Ectodermal cell (in vitro differentiated cells): ENCODE measurements around the gene CDKL1.

Source experiments
- H3K27ac ChIP-seq: 2 replicates; pipeline ENCODE4 v1.7.0; 2013; ENCODE audit warnings: mild to moderate bottlenecking, low read depth, low read length; ENCODE audit not compliant: insufficient read depth, poor library complexity, severe bottlenecking
- H3K27me3 ChIP-seq: 2 replicates; pipeline ENCODE4 v1.7.0; 2013; ENCODE audit warnings: mild to moderate bottlenecking, low read length; ENCODE audit not compliant: insufficient read depth, control insufficient read depth, poor library complexity, severe bottlenecking
- H3K36me3 ChIP-seq: one replicate; pipeline ENCODE4 v1.7.0; 2013; ENCODE audit warnings: low read length; ENCODE audit not compliant: control insufficient read depth, insufficient read depth
- H3K4me1 ChIP-seq: one replicate; pipeline ENCODE4 v1.7.0; 2013; ENCODE audit warnings: low read length; ENCODE audit not compliant: control insufficient read depth, insufficient read depth
- H3K4me3 ChIP-seq: 2 replicates; pipeline ENCODE4 v1.7.0; 2013; ENCODE audit warnings: low read depth, low read length, control low read depth; ENCODE audit not compliant: insufficient read depth
- H3K9me3 ChIP-seq: 2 replicates; pipeline ENCODE4 v1.7.0; 2013; ENCODE audit warnings: mild to moderate bottlenecking, low read length, moderate library complexity; ENCODE audit not compliant: control insufficient read depth
- whole genome bisulfite sequencing, 2 experiments: methylation state at CpG; one replicate each; pipeline ENCODE4 v1.1.7; 2013; ENCODE audit warnings: missing lambda C conversion rate in 2 of 2; 5-methylcytosine and 5-hydroxymethylcytosine counted together

CDKL1 gene

GRCh38 chr14:50290306-50290705, 106.4 kb downstream of the CDKL1 start:
- Histone ChIP-seq H3K27me3 (no peaks in the 10 kb centered on the region), H3K4me1 (no peaks in the 10 kb centered on the region), H3K36me3 (no peaks in the 10 kb centered on the region), H3K9me3 (no peaks in the 10 kb centered on the region), H3K4me3 (no peak overlapping the region), H3K27ac (no peak overlapping the region)
- 81 to 88% methylated on average over 5 of the region's 5 CpGs for WGBS, 2 experiments

- no peaks in the 10 kb centered on the region for H3K4me1 ChIP-seq
- no peak overlapping the region for H3K27ac ChIP-seq
- H3K4me3 ChIP-seq: no peak overlapping the region
- H3K27me3 ChIP-seq: no peaks in the 10 kb centered on the region
- H3K36me3 ChIP-seq: no peaks in the 10 kb centered on the region
- no peaks in the 10 kb centered on the region for H3K9me3 ChIP-seq
- 92 to 93% methylated on average over 3 to 5 of the region's 5 CpGs for WGBS, 2 experiments
Observed at GRCh38 chr14:50288146-50288545, 108.5 kb downstream of the CDKL1 start.

GRCh38 chr14:50285861-50286260, 110.8 kb downstream of the CDKL1 start:
- no peaks in the 10 kb centered on the region for H3K36me3 ChIP-seq
- H3K4me3 ChIP-seq: no peak overlapping the region
- no peaks in the 10 kb centered on the region for H3K27me3 ChIP-seq
- H3K4me1 ChIP-seq: no peaks in the 10 kb centered on the region
- H3K9me3 ChIP-seq: no peaks in the 10 kb centered on the region
- no peak overlapping the region for H3K27ac ChIP-seq
